ENCODE results near the gene DNTTIP2.

The DNTTIP2 gene

GRCh38 chr1:93905051-93905450 lies 26.0 kb upstream of the DNTTIP2 start:
- Histone ChIP-seq H3K4me3 (ENCODE audit: low read depth, low read length) (no peak overlapping the region), H3K27me3 (ENCODE audit: insufficient read depth, low read depth, severe bottlenecking) (no peaks in the 10 kb centered on the region), H3K9me3 (ENCODE audit: severe bottlenecking) (peaks cover 1% of the 10 kb centered on the region), H3K36me3 (peaks cover 12% of the 10 kb centered on the region; the same call in 1 of the 2 replicates), H3K27ac (no peak overlapping the region)
- no peak for TF ChIP-seq CTCF (IDR thresholded peaks at IDR 0.05; ENCODE audit: low read depth, low read length)
- DNase-seq = no peak

GRCh38 chr1:93904228-93904627 lies 25.2 kb upstream of the DNTTIP2 start:
- DNase-seq = no peak
- no peak overlapping the region for H3K27ac ChIP-seq
- no peak for TF ChIP-seq CTCF (IDR thresholded peaks at IDR 0.05; ENCODE audit: low read depth, low read length)
- no peaks in the 10 kb centered on the region for H3K27me3 ChIP-seq (ENCODE audit: insufficient read depth, low read depth, severe bottlenecking)
- peaks cover 12% of the 10 kb centered on the region; the same call in 1 of the 2 replicates for H3K36me3 ChIP-seq
- no peak overlapping the region for H3K4me3 ChIP-seq (ENCODE audit: low read depth, low read length)
- no peaks in the 10 kb centered on the region for H3K9me3 ChIP-seq (ENCODE audit: severe bottlenecking)

- Histone ChIP-seq H3K9me3 (ENCODE audit: severe bottlenecking) (no peaks in the 10 kb centered on the region), H3K27me3 (ENCODE audit: insufficient read depth, low read depth, severe bottlenecking) (no peaks in the 10 kb centered on the region), H3K4me3 (ENCODE audit: low read depth, low read length) (no peak overlapping the region), H3K36me3 (peaks cover 20% of the 10 kb centered on the region), H3K27ac (no peak overlapping the region)
- no peak for TF ChIP-seq CTCF (IDR thresholded peaks at IDR 0.05; ENCODE audit: low read depth, low read length)
- DNase-seq = no peak
Observed at GRCh38 chr1:93900723-93901504, 21.9 kb upstream of the DNTTIP2 start.

GRCh38 chr1:93899543-93900207 lies 20.7 kb upstream of the DNTTIP2 start:
- no peak for TF ChIP-seq CTCF (IDR thresholded peaks at IDR 0.05; ENCODE audit: low read depth, low read length)
- H3K36me3 ChIP-seq = peaks cover 21% of the 10 kb centered on the region
- H3K4me3 ChIP-seq (ENCODE audit: low read depth, low read length) = no peak overlapping the region

GRCh38 chr1:93888900-93889299 lies 9.9 kb upstream of the DNTTIP2 start:
- no peak for TF ChIP-seq CTCF (IDR thresholded peaks at IDR 0.05; ENCODE audit: low read depth, low read length)
- Histone ChIP-seq H3K27ac (no peak overlapping the region), H3K27me3 (ENCODE audit: insufficient read depth, low read depth, severe bottlenecking) (no peaks in the 10 kb centered on the region), H3K36me3 (peaks cover 6% of the 10 kb centered on the region), H3K4me3 (ENCODE audit: low read depth, low read length) (no peak overlapping the region), H3K9me3 (ENCODE audit: severe bottlenecking) (no peaks in the 10 kb centered on the region)
- no peak for DNase-seq

More at GRCh38 chr1:93899543-93900207, 20.7 kb upstream of the DNTTIP2 start:
- H3K27me3 ChIP-seq (ENCODE audit: insufficient read depth, low read depth, severe bottlenecking) = no peaks in the 10 kb centered on the region
- no peak for DNase-seq
- H3K27ac ChIP-seq = no peak overlapping the region
- H3K9me3 ChIP-seq (ENCODE audit: severe bottlenecking) = no peaks in the 10 kb centered on the region

Data from WERI-Rb-1 (cell line).